VCaP (cell line): Measurements from ENCODE around the gene SMOC1.

ENCODE experiments used
- H3K27ac ChIP-seq: fragments of 450-650 bp; 2 replicates; pipeline ENCODE4 v1.5.1; 2017
- CTCF ChIP-seq: fragments of 450-650 bp; conservative IDR thresholded peaks from 2 replicates; pipeline ENCODE4 v1.5.1; 2017; ENCODE audit warnings: mild to moderate bottlenecking, moderate library complexity

Gene SMOC1

GRCh38 chr14:69956970-69957369 lies 77.8 kb downstream of the SMOC1 start:
- no peak for TF ChIP-seq CTCF
- no peak overlapping the region for H3K27ac ChIP-seq

- TF ChIP-seq CTCF, result no peak
These were observed 78.8 kb downstream of the SMOC1 start for GRCh38 chr14:69957986-69958385.

GRCh38 chr14:69959136-69959535 lies 79.9 kb downstream of the SMOC1 start:
- TF ChIP-seq CTCF, result no peak
- no peak overlapping the region for H3K27ac ChIP-seq

More at GRCh38 chr14:69957986-69958385, 78.8 kb downstream of the SMOC1 start:
- no peak overlapping the region for H3K27ac ChIP-seq

- TF ChIP-seq CTCF, result no peak
- no peak overlapping the region for H3K27ac ChIP-seq
These were observed 81.1 kb downstream of the SMOC1 start for GRCh38 chr14:69960296-69960695.

GRCh38 chr14:69963966-69964365 lies 84.8 kb downstream of the SMOC1 start:
- no peak overlapping the region for H3K27ac ChIP-seq
- no peak for TF ChIP-seq CTCF

GRCh38 chr14:69964841-69965240 lies 85.6 kb downstream of the SMOC1 start:
- TF ChIP-seq CTCF, result no peak

GRCh38 chr14:69968132-69968531 lies 88.9 kb downstream of the SMOC1 start:
- no peak for TF ChIP-seq CTCF
- no peak overlapping the region for H3K27ac ChIP-seq

More at GRCh38 chr14:69964841-69965240, 85.6 kb downstream of the SMOC1 start:
- H3K27ac ChIP-seq, result no peak overlapping the region

GRCh38 chr14:69968681-69969080 lies 89.5 kb downstream of the SMOC1 start:
- TF ChIP-seq CTCF, result no peak
- no peak overlapping the region for H3K27ac ChIP-seq
